Measurements from ENCODE around the gene CD320. TPM values are rescaled to one million over a fixed set of nuclear protein-coding genes. Genes with fewer than 3 reads are reported as not detected.
A peak's percentile ranks its signal among the peaks of the same experiment; 100 is the strongest.

The CD320 gene
- total and polyA plus RNA-seq, 2 donors (not counting 1 experiment from before 2014, with no cell fraction given), result 30.5 to 32.6 TPM

- CTCF ChIA-PET, result interaction anchor here (0.9 kb wide), 1 partner anchor 12 kb away, joined by 8 read pairs; no protein-coding TSS in a partner anchor
- Histone ChIP-seq H2AFZ (ENCODE audit: insufficient read depth, low read depth, low read length, poor library complexity, severe bottlenecking) (no peak overlapping the region), H3K27me3 (replicated peaks in 1 of 4; ENCODE audit: control extremely low read depth in 1 of 4, control insufficient read depth in 3 of 4, insufficient read depth in 4 of 4, low read length in 3 of 4) (no peaks in the 10 kb centered on the region), H3K27ac (ENCODE audit: low read length in 2 of 2) (no peak overlapping the region), H3K79me2 (ENCODE audit: control insufficient read depth, insufficient read depth, low read length) (peaks cover 12% of the 10 kb centered on the region), H3K4me3 (ENCODE audit: control extremely low read depth in 1 of 5, extremely low read depth in 1 of 5, insufficient read depth in 1 of 5, low read depth in 2 of 5, low read length in 4 of 5) (no peak overlapping the region), H3K9ac (ENCODE audit: low read length) (no peak overlapping the region), H4K20me1 (ENCODE audit: control insufficient read depth, insufficient read depth, low read length, poor library complexity, severe bottlenecking) (peaks cover 6% of the 10 kb centered on the region), H3K9me3 (ENCODE audit: control extremely low read depth in 1 of 3, control insufficient read depth in 2 of 3, insufficient read depth in 1 of 3, low read length in 2 of 3) (no peaks in the 10 kb centered on the region), H3K4me1 (ENCODE audit: control insufficient read depth in 2 of 2, insufficient read depth in 2 of 2, low read length in 2 of 2) (peaks cover 7 to 18% of the 10 kb centered on the region in 2 donors), H3K4me2 (replicated peaks; ENCODE audit: low read depth, low read length, poor library complexity, severe bottlenecking) (no peak overlapping the region), H3K36me3 (replicated peaks in 1 of 2; ENCODE audit: control extremely low read depth in 1 of 2, control insufficient read depth in 1 of 2, extremely low read depth in 1 of 2, insufficient read depth in 2 of 2, low read length in 1 of 2) (peaks cover 0 to 8% of the 10 kb centered on the region in 2 experiments)
- 89% methylated on average over 15 of the region's 17 CpGs for WGBS (ENCODE audit: insufficient coverage)
- no peak for DNase-seq
- H3K4me1 Mint-ChIP-seq, result peaks cover 24% of the 10 kb centered on the region
- POLR2A ChIA-PET, result interaction anchor here (0.6 kb wide), 1 partner anchor 1745 kb away, joined by 3 read pairs; no protein-coding TSS in a partner anchor
- no peak for ATAC-seq (ENCODE audit: low read depth)
- no peak for TF ChIP-seq EZH2 (IDR thresholded peaks at IDR 0.05; ENCODE audit: borderline replicate concordance, insufficient read depth, low read depth, low read length, poor library complexity, severe bottlenecking)
- no peak for TF ChIP-seq CTCF (IDR thresholded peaks at IDR 0.05)
- no peaks in the 10 kb centered on the region for H3K9me3 Mint-ChIP-seq (ENCODE audit: insufficient read depth)
- intact Hi-C loops (cut with micrococcal nuclease), result loop anchor here (10.0 kb wide), 1 partner anchor 1112 kb away; no protein-coding TSS in a partner anchor
- peak overlapping the region; percentile 46 for H3K27ac Mint-ChIP-seq
- H3K27me3 Mint-ChIP-seq, result no peaks in the 10 kb centered on the region
- H3K4me3 Mint-ChIP-seq, result peak overlapping the region; percentile 93
These were observed 1.7 kb downstream of the CD320 start for GRCh38 chr19:8306235-8307054.

- Mint-ChIP-seq H3K4me1 (peaks cover 24% of the 10 kb centered on the region), H3K27me3 (no peaks in the 10 kb centered on the region), H3K9me3 (ENCODE audit: insufficient read depth) (no peaks in the 10 kb centered on the region), H3K27ac (no peak overlapping the region), H3K4me3 (no peak overlapping the region)
- peaks cover 12% of the 10 kb centered on the region for H3K79me2 ChIP-seq (ENCODE audit: control insufficient read depth, insufficient read depth, low read length)
- H4K20me1 ChIP-seq (ENCODE audit: control insufficient read depth, insufficient read depth, low read length, poor library complexity, severe bottlenecking), result peaks cover 6% of the 10 kb centered on the region
- H3K4me1 ChIP-seq (ENCODE audit: control insufficient read depth in 2 of 2, insufficient read depth in 2 of 2, low read length in 2 of 2), result peaks cover 7 to 18% of the 10 kb centered on the region in 2 donors
- no peak for DNase-seq
- no peaks in the 10 kb centered on the region for H3K9me3 ChIP-seq (ENCODE audit: control extremely low read depth in 1 of 3, control insufficient read depth in 2 of 3, insufficient read depth in 1 of 3, low read length in 2 of 3)
- no peak overlapping the region for H3K4me3 ChIP-seq (ENCODE audit: control extremely low read depth in 1 of 5, extremely low read depth in 1 of 5, insufficient read depth in 1 of 5, low read depth in 2 of 5, low read length in 4 of 5)
- ATAC-seq (ENCODE audit: low read depth), result no peak
- WGBS (ENCODE audit: insufficient coverage), result 57% methylated on average over 1 of the region's 4 CpGs
- ChIA-PET CTCF (interaction anchor here (0.9 kb wide), 1 partner anchor 13 kb away, joined by 8 read pairs; no protein-coding TSS in a partner anchor), POLR2A (no interaction called here)
- peaks cover 0 to 5% of the 10 kb centered on the region in 2 experiments for H3K36me3 ChIP-seq (replicated peaks in 1 of 2; ENCODE audit: control extremely low read depth in 1 of 2, control insufficient read depth in 1 of 2, extremely low read depth in 1 of 2, insufficient read depth in 2 of 2, low read length in 1 of 2)
- no peak overlapping the region for H3K27ac ChIP-seq (ENCODE audit: low read length in 2 of 2)
- H3K27me3 ChIP-seq (replicated peaks in 1 of 4; ENCODE audit: control extremely low read depth in 1 of 4, control insufficient read depth in 3 of 4, insufficient read depth in 4 of 4, low read length in 3 of 4), result no peaks in the 10 kb centered on the region
- no peak overlapping the region for H3K4me2 ChIP-seq (replicated peaks; ENCODE audit: low read depth, low read length, poor library complexity, severe bottlenecking)
- TF ChIP-seq EZH2 (IDR thresholded peaks at IDR 0.05; ENCODE audit: borderline replicate concordance, insufficient read depth, low read depth, low read length, poor library complexity, severe bottlenecking) (no peak), CTCF (IDR thresholded peaks at IDR 0.05) (no peak)
- intact Hi-C loops (cut with micrococcal nuclease), result loop anchor here (10.0 kb wide), 1 partner anchor 1111 kb away; no protein-coding TSS in a partner anchor
- H3K9ac ChIP-seq (ENCODE audit: low read length), result no peak overlapping the region
- no peak overlapping the region for H2AFZ ChIP-seq (ENCODE audit: insufficient read depth, low read depth, low read length, poor library complexity, severe bottlenecking)
These were observed 2.4 kb downstream of the CD320 start for GRCh38 chr19:8305798-8306197.

All from B cell (primary cell).